ENCODE data around the gene GGNBP2. TPM values are rescaled to one million over a fixed set of nuclear protein-coding genes. Genes with fewer than 3 reads are reported as not detected.

Gene GGNBP2
- total RNA-seq, 3 donors from 2014 or later, result 60.6 to 85.5 (median 84.0) TPM

GRCh38 chr17:36498560-36499300 is 46.0 kb upstream of the GGNBP2 start:
- H3K4me1 ChIP-seq, result no peaks in the 10 kb centered on the region
- H3K9me3 ChIP-seq, result no peaks in the 10 kb centered on the region
- no peak for DNase-seq (ENCODE audit: low spot score in 2 of 2)
- TF ChIP-seq POLR2AphosphoS5 (IDR thresholded peaks at IDR 0.05), result no peak
- TF ChIP-seq CTCF (IDR thresholded peaks at IDR 0.05), result no peak
- no peak for TF ChIP-seq POLR2A (IDR thresholded peaks at IDR 0.05)
- no peak overlapping the region for H3K4me3 ChIP-seq
- no peak overlapping the region for H3K27ac ChIP-seq
- intact Hi-C loops (cut with DNase I; ENCODE audit: low total_unique reads), result no loop called here
- H3K36me3 ChIP-seq, result peaks cover 8% of the 10 kb centered on the region
- H3K27me3 ChIP-seq, result no peaks in the 10 kb centered on the region

GRCh38 chr17:36500745-36501225 is 43.9 kb upstream of the GGNBP2 start:
- no peaks in the 10 kb centered on the region for H3K27me3 ChIP-seq
- H3K4me3 ChIP-seq, result no peak overlapping the region
- TF ChIP-seq POLR2AphosphoS5 (IDR thresholded peaks at IDR 0.05) (no peak), POLR2A (IDR thresholded peaks at IDR 0.05) (no peak), CTCF (IDR thresholded peaks at IDR 0.05) (no peak)
- H3K27ac ChIP-seq, result no peak overlapping the region
- no peaks in the 10 kb centered on the region for H3K9me3 ChIP-seq
- no peak for DNase-seq (ENCODE audit: low spot score in 2 of 2)
- H3K4me1 ChIP-seq, result no peaks in the 10 kb centered on the region
- H3K36me3 ChIP-seq, result peaks cover 4% of the 10 kb centered on the region
- intact Hi-C loops (cut with DNase I; ENCODE audit: low total_unique reads), result no loop called here

GRCh38 chr17:36501351-36501750 is 43.4 kb upstream of the GGNBP2 start:
- no peak for TF ChIP-seq POLR2AphosphoS5 (IDR thresholded peaks at IDR 0.05)
- no peak for TF ChIP-seq POLR2A (IDR thresholded peaks at IDR 0.05)
- no peak for TF ChIP-seq CTCF (IDR thresholded peaks at IDR 0.05)
- Histone ChIP-seq H3K9me3 (no peaks in the 10 kb centered on the region), H3K27ac (no peak overlapping the region), H3K4me3 (no peak overlapping the region), H3K4me1 (no peaks in the 10 kb centered on the region), H3K36me3 (peaks cover 4% of the 10 kb centered on the region), H3K27me3 (no peaks in the 10 kb centered on the region)
- intact Hi-C loops (cut with DNase I; ENCODE audit: low total_unique reads), result no loop called here
- DNase-seq (ENCODE audit: low spot score in 2 of 2), result no peak

- Histone ChIP-seq H3K27ac (no peak overlapping the region), H3K9me3 (no peaks in the 10 kb centered on the region), H3K4me1 (no peaks in the 10 kb centered on the region), H3K4me3 (no peak overlapping the region), H3K27me3 (no peaks in the 10 kb centered on the region), H3K36me3 (peaks cover 4% of the 10 kb centered on the region)
- no peak for DNase-seq (ENCODE audit: low spot score in 2 of 2)
- TF ChIP-seq POLR2A (IDR thresholded peaks at IDR 0.05) (no peak), CTCF (IDR thresholded peaks at IDR 0.05) (no peak), POLR2AphosphoS5 (IDR thresholded peaks at IDR 0.05) (no peak)
- intact Hi-C loops (cut with DNase I; ENCODE audit: low total_unique reads), result no loop called here
Observed at GRCh38 chr17:36501963-36502362, 42.8 kb upstream of the GGNBP2 start.

- H3K27me3 ChIP-seq, result no peaks in the 10 kb centered on the region
- intact Hi-C loops (cut with DNase I; ENCODE audit: low total_unique reads), result no loop called here
- DNase-seq (ENCODE audit: low spot score in 2 of 2), result no peak
- no peak overlapping the region for H3K27ac ChIP-seq
- no peak overlapping the region for H3K4me3 ChIP-seq
- TF ChIP-seq POLR2A (IDR thresholded peaks at IDR 0.05), result no peak
- no peak for TF ChIP-seq CTCF (IDR thresholded peaks at IDR 0.05)
- no peak for TF ChIP-seq POLR2AphosphoS5 (IDR thresholded peaks at IDR 0.05)
- no peaks in the 10 kb centered on the region for H3K4me1 ChIP-seq
- no peaks in the 10 kb centered on the region for H3K9me3 ChIP-seq
- no peaks in the 10 kb centered on the region for H3K36me3 ChIP-seq
Observed at GRCh38 chr17:36503456-36504155, 41.1 kb upstream of the GGNBP2 start.
